Stomach (tissue), 4 donors: ENCODE results near the gene MYCBPAP.

Experiments used
- CTCF ChIP-seq, 7 experiments: fragments of 450-650 bp in 4 of 7; fragments of 200-600 bp in 3 of 7; sonication (generic) in 3 of 7; IDR thresholded peaks; one replicate each; pipeline ENCODE4 v1.5.1; 2016 to 2019; ENCODE audit warnings: antibody characterized with exemption in 7 of 7, control low read depth in 2 of 7, mild to moderate bottlenecking in 1 of 7
- POLR2A ChIP-seq, 4 donors: fragments of 450-650 bp; IDR thresholded peaks; one replicate each; pipeline ENCODE4 v1.6.1; 2016; ENCODE audit warnings: antibody characterized with exemption in 4 of 4, control low read depth in 2 of 4, mild to moderate bottlenecking in 1 of 4, moderate library complexity in 1 of 4
- POLR2AphosphoS5 ChIP-seq, 3 donors: sonication (generic); formaldehyde crosslinking; IDR thresholded peaks; one replicate each; pipeline ENCODE4 v1.6.1; 2016; ENCODE audit warnings: antibody characterized with exemption in 3 of 3

- TF ChIP-seq CTCF (IDR thresholded peaks at IDR 0.05), result no peak
- TF ChIP-seq POLR2A (IDR thresholded peaks at IDR 0.05), result no peak
- TF ChIP-seq POLR2AphosphoS5 (IDR thresholded peaks at IDR 0.05), result no peak
Observed at GRCh38 chr17:50462446-50462845, 45.8 kb upstream of the MYCBPAP start.
